Caco-2 (cell line): ENCODE data around the gene C16orf92. TPM values are rescaled to one million over a fixed set of nuclear protein-coding genes. Genes with fewer than 3 reads are reported as not detected.

Experiments used
- BruUV-seq: library from RNA; stranded (reverse); fragments of 400-500 nt; replicated peaks from 2 replicates; lab custom pipeline; 2021; lab: Mats Ljungman, UMichigan
- CTCF ChIA-PET: fragments of 300-600 bp; sonication (Branson Sonifier 250); formaldehyde crosslinking; loops from one replicate; lab custom pipeline; 2022; ENCODE audit warnings: antibody characterized with exemption; lab: Charles Lee
- POLR2A ChIA-PET: fragments of 300-600 bp; sonication (Branson Sonifier 250); formaldehyde crosslinking; loops from one replicate; lab custom pipeline; 2022; ENCODE audit warnings: antibody characterized with exemption; lab: Charles Lee
- DNase-seq, 2 experiments: peaks; one replicate each; pipeline versions ENCODE4 v3.0.0 to v3.0.0-alpha.2; 2020 to 2022
- H3K27me3 ChIP-seq: replicated peaks from 2 replicates; pipeline ENCODE4 v1.6.0; 2011; ENCODE audit warnings: low read length; ENCODE audit not compliant: control insufficient read depth, insufficient read depth
- H3K36me3 ChIP-seq: 2 replicates; pipeline ENCODE4 v1.5.1; 2011; ENCODE audit warnings: low read length; ENCODE audit not compliant: control insufficient read depth, insufficient read depth
- H3K4me1 ChIP-seq: fragments of 250-450 bp; sonication (Bioruptor Pico); 2 replicates; pipeline ENCODE4 v1.5.1; 2020; ENCODE audit warnings: mild to moderate bottlenecking
- H3K4me3 ChIP-seq: 2 replicates; pipeline ENCODE4 v1.5.1; 2011; ENCODE audit warnings: low read depth, mild to moderate bottlenecking, control low read depth, low read length
- H3K9me3 ChIP-seq: fragments of 250-450 bp; sonication (Bioruptor Pico); 2 replicates; pipeline ENCODE4 v1.5.1; 2020; ENCODE audit warnings: mild to moderate bottlenecking, moderate library complexity
- H3K27ac Mint-ChIP-seq: one replicate; pipeline ENCODE4 v1.8.0; 2022; ENCODE audit warnings: mixed read lengths; ENCODE audit not compliant: unreplicated experiment
- H3K27me3 Mint-ChIP-seq: one replicate; pipeline ENCODE4 v1.8.0; 2022; ENCODE audit warnings: mixed read lengths; ENCODE audit not compliant: insufficient read depth, unreplicated experiment
- H3K36me3 Mint-ChIP-seq: one replicate; pipeline ENCODE4 v1.8.0; 2022; ENCODE audit warnings: mild to moderate bottlenecking, mixed read lengths; ENCODE audit not compliant: insufficient read depth, unreplicated experiment
- H3K4me1 Mint-ChIP-seq: one replicate; pipeline ENCODE4 v1.8.0; 2022; ENCODE audit warnings: low read depth, mixed read lengths; ENCODE audit not compliant: unreplicated experiment
- H3K4me3 Mint-ChIP-seq: one replicate; pipeline ENCODE4 v1.8.0; 2022; ENCODE audit warnings: mild to moderate bottlenecking, moderate library complexity, mixed read lengths; ENCODE audit not compliant: unreplicated experiment
- H3K9me3 Mint-ChIP-seq: one replicate; pipeline ENCODE4 v1.8.0; 2022; ENCODE audit warnings: mixed read lengths; ENCODE audit not compliant: unreplicated experiment
- CTCF ChIP-seq, 2 experiments: fragments of 200-600 bp in 1 of 2; IDR thresholded peaks; 1 replicate in 1 of 2; 2 replicates in 1 of 2; pipeline versions ENCODE4 v1.5.1 to v1.8.0; 2011 to 2022; ENCODE audit warnings: antibody characterized with exemption in 1 of 2, control low read depth in 1 of 2, inconsistent platforms in 1 of 2, low read depth in 1 of 2, low read length in 1 of 2, mild to moderate bottlenecking in 1 of 2, moderate library complexity in 1 of 2; ENCODE audit not compliant: insufficient read depth in 1 of 2, severe bottlenecking in 1 of 2, unreplicated experiment in 1 of 2
- intact Hi-C: fragments of 100-400 bp; cut with micrococcal nuclease; formaldehyde crosslinking; loops from one replicate; pipeline ENCODE4 v1.10.0; 2022; ENCODE audit not compliant: unreplicated experiment
- total RNA-seq: library from RNA; stranded (reverse); gene quantifications from 2 replicates; pipeline ENCODE4 v1.2.3, GENCODE V29; 2022

Gene C16orf92
- total RNA-seq, 1 experiment from 2014 or later: not detected

DNA sequence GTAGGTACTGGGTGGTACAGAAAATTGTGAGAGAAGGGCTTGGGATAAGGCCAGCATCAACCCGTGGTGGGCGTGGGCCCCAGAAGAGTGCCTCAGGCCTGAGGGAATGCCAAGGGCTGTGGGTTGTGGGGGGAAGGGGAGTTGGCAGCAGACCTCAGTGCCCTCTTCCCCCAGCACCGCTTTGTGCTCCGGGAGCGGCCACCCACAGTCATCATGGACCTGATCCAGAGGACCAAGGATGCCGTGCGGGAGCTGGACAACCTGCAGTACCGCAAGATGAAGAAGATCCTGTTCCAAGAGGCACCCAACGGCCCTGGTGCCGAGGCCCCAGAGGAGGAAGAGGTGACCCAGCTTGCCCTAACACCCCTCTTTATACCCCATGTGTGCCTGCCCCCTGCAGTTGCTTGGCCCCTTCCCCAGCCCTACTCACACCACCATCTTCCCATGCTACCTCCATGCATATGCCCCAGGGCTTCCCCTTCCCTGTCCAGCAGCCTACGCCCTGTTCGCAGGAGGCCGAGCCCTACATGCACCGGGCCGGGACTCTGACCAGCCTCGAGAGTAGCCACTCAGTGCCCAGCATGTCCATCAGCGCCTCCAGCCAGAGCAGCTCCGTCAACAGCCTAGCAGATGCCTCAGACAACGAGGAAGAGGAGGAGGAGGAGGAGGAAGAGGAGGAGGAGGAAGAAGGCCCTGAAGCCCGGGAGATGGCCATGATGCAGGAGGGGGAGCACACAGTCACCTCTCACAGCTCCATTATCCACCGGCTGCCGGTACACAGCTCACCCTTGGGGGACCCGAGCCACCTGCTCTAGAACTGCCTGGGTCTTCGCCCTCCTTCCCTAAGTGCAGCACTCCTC lies 40.2 kb upstream of the C16orf92 start:
- Mint-ChIP-seq H3K9me3 (no peaks in the 10 kb centered on the region), H3K36me3 (peaks cover 67% of the 10 kb centered on the region), H3K4me3 (no peak overlapping the region), H3K27me3 (no peaks in the 10 kb centered on the region), H3K27ac (no peak overlapping the region), H3K4me1 (no peaks in the 10 kb centered on the region)
- Histone ChIP-seq H3K36me3 (peaks cover 10% of the 10 kb centered on the region), H3K9me3 (no peaks in the 10 kb centered on the region), H3K27me3 (no peaks in the 10 kb centered on the region), H3K4me1 (no peaks in the 10 kb centered on the region), H3K4me3 (no peak overlapping the region)
- ChIA-PET POLR2A (no interaction called here), CTCF (no interaction called here)
- TF ChIP-seq CTCF (IDR thresholded peaks at IDR 0.05; ENCODE audit: insufficient read depth in 1 of 2, low read depth in 1 of 2, low read length in 1 of 2, severe bottlenecking in 1 of 2, unreplicated experiment in 1 of 2): no peak
- intact Hi-C loops: no loop called here
- no TSS peak for BruUV-seq
- no peak for DNase-seq

DNA sequence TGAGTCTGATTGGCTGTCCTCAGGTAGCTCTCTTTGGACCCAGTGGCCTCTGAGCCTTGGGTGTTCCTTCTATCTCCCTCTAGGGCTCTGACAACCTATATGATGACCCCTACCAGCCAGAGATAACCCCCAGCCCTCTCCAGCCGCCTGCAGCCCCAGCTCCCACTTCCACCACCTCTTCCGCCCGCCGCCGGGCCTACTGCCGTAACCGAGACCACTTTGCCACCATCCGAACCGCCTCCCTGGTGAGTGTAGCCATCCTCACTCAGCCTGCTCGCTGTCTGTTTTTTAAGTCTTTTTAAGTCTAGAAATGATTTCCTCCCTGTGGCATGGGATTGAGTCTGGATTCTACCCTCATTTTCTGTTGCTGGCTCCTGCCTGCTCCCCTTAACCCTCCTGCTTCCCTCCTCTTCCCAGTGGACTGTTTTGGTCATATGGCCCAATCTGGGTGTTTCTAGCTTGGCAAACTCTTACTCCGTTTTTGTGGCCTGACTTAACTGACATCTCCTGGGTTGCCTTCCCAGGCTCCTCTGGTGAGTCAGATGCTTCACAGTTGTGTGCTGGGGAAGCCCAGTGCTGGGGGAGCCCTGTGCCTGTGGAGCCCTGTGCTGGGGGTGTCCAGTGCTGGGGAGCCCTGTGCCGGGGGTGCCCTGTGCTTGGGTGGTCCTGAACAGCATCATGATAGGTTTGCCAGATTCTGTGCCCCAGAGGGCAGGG lies 39.4 kb upstream of the C16orf92 start:
- ChIA-PET CTCF (no interaction called here), POLR2A (no interaction called here)
- peaks cover 7% of the 10 kb centered on the region for H3K36me3 ChIP-seq

More for the DNA sequence above, 39.4 kb upstream of the C16orf92 start:
- no peaks in the 10 kb centered on the region for H3K27me3 Mint-ChIP-seq
- H3K4me1 Mint-ChIP-seq: no peaks in the 10 kb centered on the region
- BruUV-seq: no TSS peak
- peaks cover 75% of the 10 kb centered on the region for H3K36me3 Mint-ChIP-seq
- Histone ChIP-seq H3K4me3 (no peak overlapping the region), H3K4me1 (no peaks in the 10 kb centered on the region), H3K9me3 (no peaks in the 10 kb centered on the region), H3K27me3 (no peaks in the 10 kb centered on the region)
- TF ChIP-seq CTCF (IDR thresholded peaks at IDR 0.05; ENCODE audit: insufficient read depth in 1 of 2, low read depth in 1 of 2, low read length in 1 of 2, severe bottlenecking in 1 of 2, unreplicated experiment in 1 of 2): no peak
- DNase-seq: no peak
- H3K4me3 Mint-ChIP-seq: no peak overlapping the region
- intact Hi-C loops: no loop called here
- H3K27ac Mint-ChIP-seq: no peak overlapping the region
- H3K9me3 Mint-ChIP-seq: no peaks in the 10 kb centered on the region
